HG03571 (cell line): Measurements from ENCODE around the gene GPR158.
"Not testable (repeated sequence)": the region's sequence is repeated elsewhere in the genome, so short reads cannot be mapped to it uniquely, and the experiment has no call there.

Source experiments
- ATAC-seq: cut with Tn5 transposase; IDR thresholded peaks from one replicate; pipeline ENCODE4 v1.9.1; 2021; ENCODE audit not compliant: unreplicated experiment

GPR158 gene, protein sequence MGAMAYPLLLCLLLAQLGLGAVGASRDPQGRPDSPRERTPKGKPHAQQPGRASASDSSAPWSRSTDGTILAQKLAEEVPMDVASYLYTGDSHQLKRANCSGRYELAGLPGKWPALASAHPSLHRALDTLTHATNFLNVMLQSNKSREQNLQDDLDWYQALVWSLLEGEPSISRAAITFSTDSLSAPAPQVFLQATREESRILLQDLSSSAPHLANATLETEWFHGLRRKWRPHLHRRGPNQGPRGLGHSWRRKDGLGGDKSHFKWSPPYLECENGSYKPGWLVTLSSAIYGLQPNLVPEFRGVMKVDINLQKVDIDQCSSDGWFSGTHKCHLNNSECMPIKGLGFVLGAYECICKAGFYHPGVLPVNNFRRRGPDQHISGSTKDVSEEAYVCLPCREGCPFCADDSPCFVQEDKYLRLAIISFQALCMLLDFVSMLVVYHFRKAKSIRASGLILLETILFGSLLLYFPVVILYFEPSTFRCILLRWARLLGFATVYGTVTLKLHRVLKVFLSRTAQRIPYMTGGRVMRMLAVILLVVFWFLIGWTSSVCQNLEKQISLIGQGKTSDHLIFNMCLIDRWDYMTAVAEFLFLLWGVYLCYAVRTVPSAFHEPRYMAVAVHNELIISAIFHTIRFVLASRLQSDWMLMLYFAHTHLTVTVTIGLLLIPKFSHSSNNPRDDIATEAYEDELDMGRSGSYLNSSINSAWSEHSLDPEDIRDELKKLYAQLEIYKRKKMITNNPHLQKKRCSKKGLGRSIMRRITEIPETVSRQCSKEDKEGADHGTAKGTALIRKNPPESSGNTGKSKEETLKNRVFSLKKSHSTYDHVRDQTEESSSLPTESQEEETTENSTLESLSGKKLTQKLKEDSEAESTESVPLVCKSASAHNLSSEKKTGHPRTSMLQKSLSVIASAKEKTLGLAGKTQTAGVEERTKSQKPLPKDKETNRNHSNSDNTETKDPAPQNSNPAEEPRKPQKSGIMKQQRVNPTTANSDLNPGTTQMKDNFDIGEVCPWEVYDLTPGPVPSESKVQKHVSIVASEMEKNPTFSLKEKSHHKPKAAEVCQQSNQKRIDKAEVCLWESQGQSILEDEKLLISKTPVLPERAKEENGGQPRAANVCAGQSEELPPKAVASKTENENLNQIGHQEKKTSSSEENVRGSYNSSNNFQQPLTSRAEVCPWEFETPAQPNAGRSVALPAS (N-terminal part only)

DNA sequence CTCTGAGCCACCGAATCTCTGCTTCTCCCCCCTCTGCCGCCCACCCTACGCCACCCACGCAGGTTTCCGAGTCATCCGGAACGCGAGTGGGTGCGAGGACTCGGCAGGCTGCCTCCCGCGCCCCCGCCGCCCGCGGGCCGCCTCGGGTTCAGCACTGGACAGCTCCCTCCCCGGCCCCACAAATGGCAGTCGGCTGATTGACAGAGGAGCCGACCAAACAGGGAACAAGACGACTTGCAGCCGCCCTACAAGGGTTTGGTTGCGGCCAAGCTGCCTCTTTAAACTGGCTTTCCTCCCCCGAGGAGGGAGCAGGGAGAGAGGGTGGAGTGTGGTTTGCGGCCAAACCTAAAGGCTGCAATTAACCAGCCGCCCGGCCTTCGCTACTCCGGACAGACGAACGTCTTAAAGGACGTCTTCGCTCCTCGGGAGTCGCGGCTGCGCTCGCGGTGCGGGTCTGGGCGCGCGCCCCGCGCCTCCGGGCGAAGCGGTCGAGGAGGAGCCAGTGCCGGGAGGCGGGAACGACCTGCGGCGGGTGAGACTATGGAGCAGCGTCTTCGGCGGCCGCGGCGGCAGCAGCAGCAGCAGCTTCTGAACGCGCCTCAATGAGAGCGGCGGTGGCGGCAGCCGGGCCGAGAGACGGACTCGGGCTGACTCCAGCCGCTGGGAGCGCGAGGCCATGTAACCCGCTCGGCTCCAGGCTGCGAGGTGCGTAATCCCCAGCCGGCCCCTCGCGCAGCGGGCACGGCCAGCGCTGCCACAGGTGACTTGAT lies at the start of gene GPR158:
GPR158 (plus strand) TSS at position 541 of the 770 bp plus-strand sequence. CDS start 420 bp downstream, outside the sequence.
- no peak for ATAC-seq

DNA sequence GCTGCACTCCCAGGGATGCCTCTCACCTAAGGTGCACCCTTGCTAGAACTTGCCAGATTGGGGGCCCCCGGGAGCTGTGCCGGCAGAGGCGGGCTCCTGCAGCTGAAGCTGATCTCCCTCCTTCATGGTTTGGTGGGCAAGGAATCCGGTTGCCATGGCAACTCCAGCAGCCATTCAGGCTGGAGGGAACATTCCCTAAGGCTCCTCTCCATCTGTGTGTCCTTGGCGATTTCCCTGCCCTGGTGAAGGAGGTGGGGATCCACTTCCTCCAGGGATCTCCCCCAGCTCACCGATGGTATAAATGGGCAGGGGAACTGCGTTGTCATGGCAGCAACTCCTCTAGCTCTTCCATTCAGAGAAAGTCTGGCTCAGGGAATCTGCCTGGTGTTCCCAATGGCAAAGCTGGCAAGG lies 49.6 kb upstream of the GPR158 start:
- ATAC-seq, result no peak

DNA sequence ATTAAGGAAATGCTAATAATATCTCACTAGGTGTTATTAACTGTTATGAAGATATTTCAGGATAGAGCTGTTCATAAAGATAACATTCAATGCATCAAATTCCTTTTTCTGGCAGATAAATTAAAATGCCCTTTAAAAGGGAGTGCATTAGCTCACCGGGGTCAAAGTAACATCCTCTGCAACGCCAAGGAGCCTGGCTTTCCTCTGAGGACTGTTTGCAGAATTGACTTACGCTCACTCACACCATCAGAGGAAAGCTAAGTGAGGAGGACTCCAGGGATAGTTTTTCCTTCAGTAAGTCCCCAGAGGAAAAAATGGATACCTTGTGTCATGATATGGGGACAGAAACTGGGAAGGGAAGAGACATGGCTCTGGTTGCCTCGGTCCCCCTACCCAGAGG lies 45.2 kb upstream of the GPR158 start:
- no peak for ATAC-seq

DNA sequence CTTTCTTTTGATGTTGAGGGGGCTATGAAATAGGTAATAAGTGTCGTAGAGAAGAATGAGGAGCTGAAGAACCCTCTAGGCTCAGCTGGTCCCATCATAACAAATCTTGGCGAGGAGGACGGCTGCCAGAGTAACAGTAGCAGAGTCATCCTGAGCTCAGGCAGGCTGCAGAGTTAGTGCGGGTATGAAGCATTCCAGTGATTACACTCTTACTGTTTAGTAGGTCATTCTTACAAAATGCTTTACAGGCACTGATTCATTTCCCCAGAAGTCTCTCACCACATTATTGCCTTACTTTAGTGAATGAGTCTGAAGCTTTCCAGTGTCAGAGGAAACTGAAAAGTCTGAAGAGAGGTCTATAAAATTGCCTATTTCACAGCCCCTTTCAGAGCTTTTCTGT lies 43.9 kb upstream of the GPR158 start:
- no peak for ATAC-seq

DNA sequence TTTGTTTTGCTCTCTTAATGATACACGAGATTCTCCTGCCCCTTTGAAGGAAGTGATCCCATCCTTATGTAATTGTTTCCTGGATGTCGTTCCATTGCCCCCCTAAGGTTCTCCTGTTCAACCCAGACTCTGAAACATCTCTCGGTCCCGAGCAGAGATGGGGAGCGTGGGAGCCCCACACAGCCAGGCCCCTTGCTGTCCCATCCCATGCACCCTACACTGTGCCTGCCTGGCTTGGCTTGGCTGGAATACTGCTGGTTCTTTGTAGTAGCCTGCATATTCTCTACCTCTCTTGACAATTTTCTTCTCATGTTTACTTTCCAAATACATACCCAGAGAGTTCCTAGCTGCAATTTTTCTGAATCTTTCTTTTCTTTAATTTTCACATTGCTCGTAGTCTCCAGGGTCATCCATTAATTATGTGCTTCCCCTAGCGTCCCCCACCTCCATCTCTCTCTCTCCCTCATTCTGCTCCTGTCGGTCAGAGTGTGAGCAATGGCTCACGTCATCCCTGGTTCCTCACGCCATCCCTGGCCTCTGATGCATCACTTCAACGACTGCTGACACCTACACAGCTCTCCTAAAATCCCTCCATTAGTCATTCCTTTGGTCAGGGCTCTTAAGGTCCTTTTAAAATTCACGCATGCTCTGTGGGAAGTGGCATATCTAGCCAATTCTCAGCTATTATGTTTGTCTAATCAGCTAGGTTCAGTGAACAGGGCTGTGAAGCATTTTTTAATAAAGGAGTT lies 32.5 kb upstream of the GPR158 start:
- ATAC-seq, result no peak

DNA sequence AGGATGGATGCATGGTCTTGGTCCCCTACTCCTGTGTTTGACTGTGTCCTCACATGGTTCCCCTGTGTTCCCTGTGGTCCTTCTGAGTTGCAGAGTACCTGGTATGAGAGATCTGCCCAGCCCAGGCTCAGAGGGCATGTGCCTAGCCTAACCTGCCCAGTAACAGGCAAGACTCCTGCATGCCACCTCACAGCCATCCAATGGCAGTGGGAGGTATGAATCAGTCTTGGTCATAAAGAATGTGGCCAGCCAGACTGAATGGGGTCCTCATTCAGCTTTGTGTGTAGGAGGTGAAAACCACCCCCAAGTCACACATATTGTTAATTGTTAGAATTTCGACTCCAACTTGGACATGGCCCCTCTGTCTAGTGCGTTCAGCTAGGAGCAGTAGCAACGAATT lies 17.2 kb upstream of the GPR158 start:
- no peak for ATAC-seq

DNA sequence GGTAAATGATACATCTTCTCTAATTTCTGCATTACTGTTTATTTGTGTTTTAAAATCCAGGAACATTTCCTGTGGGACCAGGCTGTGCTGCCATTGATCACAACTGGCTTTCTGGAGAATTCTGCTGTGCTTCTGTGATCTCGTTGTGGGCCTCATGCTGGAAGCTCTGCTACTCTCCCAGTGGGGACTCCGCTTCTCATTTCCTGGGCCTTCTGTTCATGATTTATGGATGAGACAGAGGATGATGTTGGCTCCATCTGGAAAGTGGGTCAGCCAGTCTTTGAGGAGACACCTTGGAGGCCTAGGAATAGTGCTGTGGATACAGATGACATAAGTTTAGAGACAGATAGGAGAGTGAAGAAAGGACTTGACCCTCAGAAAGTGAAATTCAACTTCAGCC lies 15.2 kb upstream of the GPR158 start:
- no peak for ATAC-seq

DNA sequence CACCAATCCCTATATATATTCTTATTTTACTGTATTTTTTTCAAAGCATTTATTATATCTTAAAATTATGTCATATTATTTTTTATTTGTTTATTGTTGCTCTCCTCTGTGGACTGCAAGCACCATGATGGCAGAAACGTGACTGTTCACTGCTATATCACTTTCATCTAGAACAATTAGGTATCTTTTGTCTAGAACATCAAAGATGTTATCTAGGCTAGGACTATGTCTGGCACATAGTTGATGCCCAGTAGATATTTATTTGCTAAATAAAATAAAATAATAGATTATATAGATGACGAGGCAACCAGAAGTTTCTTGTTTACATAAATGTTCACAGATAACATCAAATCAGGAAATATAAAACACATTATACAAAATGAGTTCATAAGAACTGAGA lies 12.4 kb upstream of the GPR158 start:
- ATAC-seq, result no peak

DNA sequence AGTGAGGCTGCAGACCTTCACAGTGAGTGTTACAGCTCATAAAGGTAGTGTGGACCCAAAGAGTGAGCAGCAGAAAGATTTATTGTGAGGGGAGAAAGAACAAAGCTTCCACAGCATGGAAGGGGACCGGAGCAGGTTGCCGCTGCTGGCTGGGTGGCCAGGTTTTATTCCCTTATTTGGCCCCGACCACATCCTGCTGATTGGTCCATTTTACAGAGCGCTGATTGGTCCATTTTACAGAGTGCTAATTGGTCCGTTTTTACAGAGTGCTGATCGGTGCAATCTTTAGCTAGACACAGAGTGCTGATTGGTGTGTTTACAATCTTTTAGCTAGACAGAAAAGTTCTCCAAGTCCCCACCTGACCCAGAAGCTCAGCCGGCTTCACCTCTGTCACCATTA lies 11.3 kb upstream of the GPR158 start:
- not testable (repeated sequence) for ATAC-seq

DNA sequence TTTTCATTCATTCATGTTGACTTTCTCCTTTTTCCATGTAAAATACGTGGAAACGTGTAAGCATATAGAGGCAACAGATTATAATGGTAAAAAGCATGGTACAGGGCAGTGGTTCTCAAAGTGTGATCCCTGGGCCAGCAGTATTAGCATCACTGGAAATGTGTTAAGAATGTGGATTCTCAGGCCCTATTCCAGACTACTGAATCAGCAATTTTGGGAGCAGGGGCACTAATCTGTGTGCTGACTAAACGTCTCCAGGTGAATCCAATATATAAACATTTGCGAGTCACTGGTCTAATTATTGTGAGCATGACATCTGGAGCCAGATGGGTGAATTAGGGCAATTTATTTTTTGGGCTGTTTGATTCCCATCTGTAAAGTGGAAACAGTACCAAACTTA lies 5.1 kb upstream of the GPR158 start:
- ATAC-seq, result no peak

DNA sequence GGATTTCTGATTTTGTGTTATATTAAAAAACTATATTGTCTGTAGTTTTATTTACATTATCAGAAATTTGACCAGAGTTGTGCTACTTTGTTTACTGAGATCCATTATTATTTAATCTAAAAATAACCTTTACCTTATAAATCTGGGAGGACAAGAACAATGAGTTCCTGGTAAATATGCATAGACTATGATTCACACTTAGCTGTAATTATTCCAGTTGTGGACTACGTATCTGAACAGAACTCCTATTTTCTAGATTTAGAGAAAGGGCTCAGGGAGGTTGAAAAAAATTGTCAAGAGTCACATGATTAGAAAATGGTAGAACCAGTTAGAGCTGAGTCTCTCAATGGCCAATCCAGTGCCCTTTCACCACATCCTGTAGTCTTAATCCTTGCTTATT lies 4.2 kb upstream of the GPR158 start:
- no peak for ATAC-seq

DNA sequence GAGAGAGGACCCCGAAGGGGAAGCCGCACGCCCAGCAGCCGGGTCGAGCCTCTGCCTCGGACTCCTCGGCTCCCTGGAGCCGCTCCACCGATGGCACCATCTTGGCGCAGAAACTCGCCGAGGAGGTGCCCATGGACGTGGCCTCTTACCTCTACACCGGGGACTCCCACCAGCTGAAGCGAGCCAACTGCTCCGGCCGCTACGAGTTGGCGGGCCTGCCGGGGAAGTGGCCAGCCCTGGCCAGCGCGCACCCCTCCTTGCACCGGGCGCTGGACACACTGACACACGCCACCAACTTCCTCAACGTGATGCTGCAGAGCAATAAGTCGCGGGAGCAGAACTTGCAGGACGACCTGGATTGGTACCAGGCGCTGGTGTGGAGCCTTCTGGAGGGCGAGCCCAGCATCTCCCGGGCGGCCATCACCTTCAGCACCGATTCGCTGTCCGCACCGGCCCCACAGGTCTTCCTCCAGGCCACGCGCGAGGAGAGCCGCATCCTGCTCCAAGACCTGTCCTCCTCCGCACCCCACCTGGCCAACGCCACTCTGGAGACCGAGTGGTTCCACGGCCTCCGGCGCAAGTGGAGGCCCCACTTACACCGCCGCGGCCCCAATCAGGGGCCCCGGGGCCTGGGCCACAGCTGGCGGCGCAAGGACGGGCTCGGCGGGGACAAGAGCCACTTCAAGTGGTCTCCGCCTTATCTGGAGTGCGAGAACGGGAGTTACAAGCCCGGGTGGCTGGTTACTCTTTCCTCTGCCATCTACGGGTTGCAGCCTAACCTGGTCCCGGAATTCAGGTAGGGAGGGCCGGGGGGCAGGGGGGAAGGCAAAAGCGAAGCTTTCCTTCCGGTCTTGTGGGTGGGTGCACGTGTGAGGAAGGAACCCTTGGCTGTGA lies 973 bp downstream of the GPR158 start:
- ATAC-seq, result no peak

DNA sequence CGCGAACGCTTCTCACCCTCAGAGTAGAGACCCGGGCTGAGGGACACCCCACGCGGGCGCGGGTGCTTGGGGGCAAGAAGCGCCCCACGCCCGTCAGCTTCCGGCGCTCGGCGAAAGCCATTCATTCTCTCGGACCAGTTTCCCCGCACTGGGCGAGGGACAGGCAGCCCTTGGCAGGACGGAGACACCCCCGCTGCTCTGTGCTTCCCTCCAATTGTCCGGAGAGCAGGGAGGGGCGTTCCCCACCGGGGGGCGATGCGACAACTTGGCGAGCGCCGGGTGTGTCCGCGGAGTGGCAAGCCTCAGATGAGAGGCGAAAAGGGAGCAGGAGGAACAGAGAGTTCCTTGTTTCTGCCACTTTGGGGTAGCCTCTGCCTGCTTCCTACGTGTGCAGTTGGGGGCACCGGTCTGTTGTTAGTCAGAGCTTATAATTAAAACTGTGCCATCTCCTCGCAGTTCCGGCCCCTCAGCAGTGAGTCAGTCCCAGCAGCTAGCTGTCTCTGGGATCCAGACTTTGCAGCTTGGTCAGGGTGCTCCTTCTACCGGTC lies 1.7 kb downstream of the GPR158 start:
- ATAC-seq, result no peak

DNA sequence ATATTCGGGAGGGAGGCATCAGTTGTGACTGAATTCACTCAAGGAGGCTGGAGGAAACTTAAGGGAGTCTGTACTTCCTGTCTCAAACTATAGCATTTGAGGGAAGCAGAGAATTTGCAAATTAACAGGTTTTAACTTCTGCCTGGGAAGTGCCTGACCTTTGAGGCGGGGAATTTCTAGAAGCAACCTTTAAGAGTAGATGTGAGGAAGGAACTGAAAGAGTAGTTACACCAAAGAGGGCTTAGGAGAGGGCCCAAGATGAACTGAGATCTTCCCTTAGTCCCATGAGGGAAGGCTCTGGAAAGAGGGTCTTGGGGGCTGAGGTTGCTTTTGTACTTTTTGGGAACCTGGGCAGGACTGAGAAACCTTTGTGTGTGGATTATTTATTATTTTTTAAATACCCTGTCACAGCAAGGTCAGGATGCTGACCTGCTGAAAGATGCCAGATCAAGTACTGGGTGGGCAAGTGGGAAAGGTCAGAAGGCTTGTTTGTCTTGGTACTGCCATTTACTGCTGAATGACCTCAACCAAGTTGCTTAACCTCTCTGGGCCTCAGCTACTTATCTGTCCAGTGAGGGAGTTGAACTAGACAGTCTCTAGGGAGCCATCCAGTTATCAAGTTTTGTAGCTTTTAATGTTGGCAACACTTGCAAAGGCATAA lies 2.4 kb downstream of the GPR158 start:
- ATAC-seq, result no peak

DNA sequence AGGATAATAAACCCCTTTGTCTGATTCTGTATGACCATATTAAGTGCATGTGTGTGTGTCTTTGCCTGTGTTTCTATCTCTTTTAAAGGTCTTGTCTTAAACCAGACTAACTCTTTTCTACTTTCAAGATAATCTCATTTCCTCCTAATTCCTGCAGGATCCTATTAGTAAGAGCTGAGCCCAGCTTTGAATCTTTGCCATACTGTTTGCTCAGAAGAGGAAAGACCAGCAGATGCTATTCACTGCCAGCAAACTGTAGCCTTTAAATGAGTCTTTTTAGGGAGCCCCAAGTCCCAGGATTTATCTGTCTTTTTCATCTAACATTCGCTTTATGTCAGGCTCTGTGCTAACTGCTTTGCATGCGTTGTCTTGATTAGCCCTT lies 2.9 kb downstream of the GPR158 start:
- no peak for ATAC-seq

DNA sequence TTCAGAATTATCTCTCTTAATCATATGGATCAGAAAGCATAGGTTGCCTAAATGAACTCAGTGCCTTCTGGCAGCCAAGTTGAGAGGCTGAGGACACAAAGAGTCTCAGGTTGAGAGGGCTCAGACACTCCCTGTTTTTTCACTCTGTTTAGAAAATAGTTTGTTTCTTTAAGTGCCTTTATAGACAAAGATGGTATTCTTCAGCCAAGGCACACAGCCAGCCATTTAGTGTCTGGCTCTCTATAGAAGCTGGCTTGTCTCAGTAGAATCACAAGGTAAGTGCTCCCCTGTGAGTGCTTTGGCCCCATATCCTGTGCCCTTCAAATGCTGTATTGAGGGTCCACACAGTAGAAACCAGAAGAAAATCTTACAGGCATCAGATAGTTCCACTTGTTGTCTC lies 3.6 kb downstream of the GPR158 start:
- ATAC-seq, result no peak

DNA sequence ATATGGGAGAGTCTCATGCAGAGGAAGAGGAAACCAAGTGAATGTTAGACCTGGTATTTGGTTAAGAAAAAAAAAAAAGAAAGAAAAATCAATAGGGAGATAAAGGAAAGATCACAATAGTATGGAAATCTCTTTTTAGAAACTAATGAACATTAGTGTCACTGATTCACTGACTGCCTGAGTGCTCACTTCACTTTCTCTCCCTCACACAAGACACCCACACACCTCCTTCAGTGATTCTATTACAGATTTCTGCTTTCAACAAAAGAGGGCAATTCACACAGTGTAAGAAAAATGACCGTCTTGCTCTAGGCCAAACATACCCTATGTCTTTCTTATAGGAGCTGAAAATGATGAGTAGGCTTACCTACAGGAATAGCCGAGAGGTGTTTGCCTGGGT lies 6.0 kb downstream of the GPR158 start:
- ATAC-seq, result no peak

DNA sequence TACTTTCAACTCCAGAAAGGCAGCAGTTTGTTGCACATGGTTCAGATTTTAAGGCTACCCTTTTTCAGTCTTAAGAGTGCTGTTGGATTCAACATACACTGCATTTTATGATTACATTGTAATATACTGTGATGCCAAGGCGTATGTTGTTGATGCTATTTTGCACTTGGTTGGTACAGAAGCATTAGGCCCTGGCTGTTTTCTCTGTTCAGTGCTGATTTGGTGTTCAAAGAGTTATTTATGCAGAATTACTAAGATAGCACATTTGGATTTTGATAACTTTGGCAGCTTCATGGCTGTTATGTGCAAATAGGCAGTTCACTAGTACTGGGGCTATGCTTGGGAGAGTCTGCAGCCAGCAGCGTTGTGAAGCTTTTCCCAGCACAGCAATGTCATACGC lies 7.8 kb downstream of the GPR158 start:
- no peak for ATAC-seq
